Activated T-cell treated with anti-CD3 and anti-CD28 coated beads, Interleukin-2, amount 50 U/mL, for 1 hour (primary cell): ENCODE data around the gene FBXO28.
A peak's percentile ranks its signal among the peaks of the same experiment; 100 is the strongest.

Source experiments
- DNase-seq: peaks from one replicate; pipeline ENCODE4 v3.0.0-alpha.2; 2020

FBXO28 gene

DNA sequence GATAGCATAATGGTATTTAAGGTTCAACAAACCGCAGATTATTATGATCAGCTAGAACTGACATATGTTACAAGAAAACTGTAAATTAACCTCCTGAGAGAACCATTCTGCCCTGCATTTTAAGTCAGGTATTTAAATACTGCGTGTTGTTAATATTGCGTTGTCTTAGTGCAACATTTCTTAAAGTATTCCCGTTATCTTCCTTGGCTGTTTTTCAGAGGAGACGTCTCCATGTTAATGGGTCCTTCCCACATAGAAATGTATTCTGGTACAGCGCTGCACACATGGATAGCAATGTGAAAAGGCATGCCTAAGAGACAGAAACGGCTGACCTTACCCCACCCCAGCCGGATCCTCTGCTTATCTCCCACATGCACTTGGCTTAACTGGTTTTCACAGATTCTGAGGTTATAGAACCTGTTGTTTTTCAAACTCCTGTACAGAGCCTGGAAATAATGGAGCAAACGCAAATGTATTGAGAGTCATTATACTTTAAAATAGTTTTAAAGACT lies 46.3 kb downstream of the FBXO28 start:
- no peak for DNase-seq

DNA sequence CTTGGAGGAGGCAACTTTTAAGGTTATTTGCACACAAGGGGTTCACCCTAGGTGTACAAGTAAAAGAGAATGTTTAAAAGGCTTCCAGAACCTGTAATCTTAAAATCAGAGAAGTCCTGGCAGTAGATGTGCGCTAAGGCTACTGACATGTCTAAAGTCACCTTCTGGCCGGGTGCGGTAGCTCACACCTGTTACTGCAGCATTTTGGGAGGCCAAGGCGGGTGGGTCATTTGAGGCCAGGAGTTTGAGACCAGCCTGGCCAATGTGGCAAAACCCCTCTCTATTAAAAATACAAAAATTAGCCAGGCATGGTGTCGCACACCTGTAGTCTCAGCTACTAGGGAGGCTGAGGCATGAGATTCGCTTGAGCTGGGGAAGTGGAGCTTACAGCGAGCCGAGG lies 48.9 kb downstream of the FBXO28 start:
- no peak for DNase-seq

GRCh38 chr1:224163311-224163710 lies 49.4 kb downstream of the FBXO28 start:
- no peak for DNase-seq

GRCh38 chr1:224168859-224169380 lies 55.0 kb downstream of the FBXO28 start:
- DNase-seq: no peak

DNA sequence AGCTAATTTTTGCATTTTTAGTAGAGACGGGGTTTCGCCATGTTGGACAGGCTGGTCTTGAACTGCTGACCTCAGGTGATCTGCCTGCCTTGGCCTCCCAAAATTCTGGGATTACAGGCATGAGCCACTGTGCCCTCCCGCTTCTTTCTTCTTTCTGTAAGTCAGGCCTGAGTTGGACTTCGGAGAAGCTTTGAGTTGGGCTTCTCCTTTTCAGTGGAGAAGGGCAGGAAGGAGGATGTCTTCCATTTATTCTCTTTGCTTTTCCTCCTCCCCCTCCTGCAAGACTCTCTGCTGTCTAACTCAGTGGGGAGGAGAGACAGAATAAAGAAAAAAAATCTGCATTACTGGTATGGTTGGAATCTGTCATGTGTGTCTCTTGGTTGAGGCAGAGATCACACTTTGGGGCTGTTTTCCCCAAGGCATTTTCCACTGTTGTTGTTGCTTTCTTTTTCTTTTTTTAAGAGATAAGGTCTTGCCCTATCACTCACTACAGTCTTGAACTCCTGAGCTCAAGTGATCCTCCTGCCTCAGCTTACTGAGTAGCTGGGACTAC lies 55.9 kb downstream of the FBXO28 start:
- no peak for DNase-seq

GRCh38 chr1:224170343-224170742 lies 56.4 kb downstream of the FBXO28 start:
- no peak for DNase-seq

DNA sequence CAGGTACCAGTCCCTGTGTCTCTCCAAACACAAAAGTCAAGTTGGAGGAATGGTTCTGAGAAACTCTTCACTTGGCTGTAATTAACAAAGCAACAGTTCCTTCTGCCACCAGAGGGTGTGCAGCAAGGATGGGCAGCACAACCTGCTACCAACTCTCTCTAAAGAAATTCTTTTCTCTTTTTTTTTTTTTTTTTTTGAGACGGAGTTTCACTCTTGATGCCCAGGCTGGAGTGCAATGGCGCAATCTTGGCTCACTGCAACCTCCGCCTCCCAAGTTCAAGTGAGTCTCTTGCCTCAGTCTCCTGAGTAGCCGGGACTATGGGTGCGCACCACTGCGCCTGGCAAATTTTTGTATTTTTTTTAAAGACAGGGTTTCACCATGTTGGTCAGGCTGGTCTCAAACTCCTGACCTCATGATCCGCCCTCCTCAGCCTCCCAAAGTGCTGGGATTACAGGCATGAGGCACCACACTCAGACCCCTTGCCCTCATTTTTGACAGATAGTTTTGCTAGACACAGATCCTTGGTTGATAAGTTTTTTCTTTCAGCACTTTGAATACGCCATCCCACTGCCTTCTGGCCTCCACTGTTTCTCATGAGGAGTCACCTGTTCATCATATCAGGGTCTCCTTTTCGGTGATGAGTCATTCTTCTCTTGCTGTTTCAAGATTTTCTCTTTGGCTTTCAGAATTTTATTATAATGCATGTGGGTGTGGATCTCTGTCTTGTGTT lies 57.0 kb downstream of the FBXO28 start:
- peak; percentile 36 for DNase-seq

GRCh38 chr1:224172229-224172628 lies 58.3 kb downstream of the FBXO28 start:
- DNase-seq: no peak

GRCh38 chr1:224173523-224173922 lies 59.6 kb downstream of the FBXO28 start:
- DNase-seq: no peak

DNA sequence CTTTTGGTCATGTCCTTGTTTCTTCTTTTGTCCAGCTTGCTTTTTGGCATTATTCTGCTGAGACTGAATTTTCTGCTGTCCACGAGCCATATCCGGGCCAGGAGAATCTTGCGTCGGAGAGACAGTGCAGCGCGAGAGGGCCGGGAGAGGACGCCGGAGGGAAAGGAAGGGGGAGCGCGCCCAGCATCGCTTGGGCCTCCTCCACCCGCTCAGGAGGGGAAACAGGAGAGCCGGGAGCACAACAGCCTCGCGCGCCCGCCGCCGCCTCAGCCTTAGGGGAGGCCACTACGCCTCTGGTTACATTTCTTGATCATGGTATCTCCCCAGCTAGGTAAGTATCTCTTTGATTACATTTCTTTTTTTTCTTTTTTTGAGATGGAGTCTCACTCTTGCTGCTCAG lies 61.7 kb downstream of the FBXO28 start:
- DNase-seq: no peak

DNA sequence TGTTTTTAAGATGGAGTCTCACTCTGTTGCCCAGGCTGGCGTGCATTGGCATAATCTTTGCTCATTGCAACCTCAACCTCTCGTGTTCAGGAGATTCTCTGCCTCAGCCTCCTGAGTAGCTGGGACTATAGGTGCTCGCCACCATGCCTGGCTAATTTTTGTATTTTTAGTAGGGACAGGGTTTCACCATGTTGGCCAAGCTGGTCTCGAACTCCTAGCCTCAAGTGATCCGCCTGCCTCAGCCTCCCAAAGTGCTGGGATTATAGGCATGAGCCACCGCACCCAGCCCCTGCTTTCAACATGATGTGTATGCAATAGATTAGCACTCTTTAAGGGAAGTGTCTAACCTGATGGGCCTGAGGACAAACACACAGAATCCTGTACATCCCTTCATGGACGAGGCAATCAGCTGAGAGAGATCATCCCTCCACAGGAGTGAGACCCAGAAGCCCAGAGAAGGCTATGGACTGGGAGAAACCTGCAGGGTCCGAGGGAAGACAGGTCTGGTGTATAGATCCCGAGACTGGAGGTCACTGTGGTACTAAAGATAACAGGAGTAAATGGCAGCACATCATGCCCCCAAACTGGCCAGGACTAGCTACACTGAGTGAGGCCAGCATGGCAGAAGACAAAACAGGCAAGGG lies 63.6 kb downstream of the FBXO28 start:
- no peak for DNase-seq

DNA sequence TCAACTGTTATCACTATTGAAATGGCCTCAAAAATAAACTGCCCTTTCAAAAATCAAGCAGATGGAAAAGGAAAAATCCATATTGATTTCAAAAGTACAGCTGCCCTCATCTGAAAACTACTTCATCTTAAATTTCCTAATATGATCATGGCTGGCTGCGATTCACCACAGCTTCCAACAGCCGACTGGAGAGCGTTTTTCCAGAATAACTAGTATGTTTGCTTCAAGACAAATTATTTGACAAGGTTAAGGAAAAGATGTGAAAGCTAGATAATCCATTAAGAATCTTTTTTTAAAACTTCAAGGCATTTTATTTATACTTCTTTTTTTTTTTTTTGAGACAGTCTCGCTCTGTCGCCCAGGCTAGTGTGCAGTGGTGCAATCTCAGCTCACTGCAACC lies 65.0 kb downstream of the FBXO28 start:
- no peak for DNase-seq

- DNase-seq: no peak
Measured at GRCh38 chr1:224180783-224181452, 67.0 kb downstream of the FBXO28 start.

DNA sequence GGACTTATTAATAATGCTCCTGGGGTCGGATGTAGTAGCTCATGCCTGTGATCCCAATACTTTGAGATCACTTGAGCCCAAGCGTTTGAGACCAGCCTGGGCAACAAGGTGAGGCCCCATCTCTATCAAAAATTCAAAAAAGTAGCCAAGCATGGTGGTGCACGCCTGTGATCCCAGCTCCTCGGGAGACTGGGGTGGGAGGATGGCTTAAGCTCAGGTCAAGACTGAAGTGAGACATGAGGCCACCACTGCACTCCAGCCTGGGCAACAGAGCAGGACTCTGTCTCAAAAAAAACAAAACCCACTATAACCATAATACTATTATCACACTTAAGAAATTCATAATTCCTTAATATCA lies 67.5 kb downstream of the FBXO28 start:
- DNase-seq: no peak

DNA sequence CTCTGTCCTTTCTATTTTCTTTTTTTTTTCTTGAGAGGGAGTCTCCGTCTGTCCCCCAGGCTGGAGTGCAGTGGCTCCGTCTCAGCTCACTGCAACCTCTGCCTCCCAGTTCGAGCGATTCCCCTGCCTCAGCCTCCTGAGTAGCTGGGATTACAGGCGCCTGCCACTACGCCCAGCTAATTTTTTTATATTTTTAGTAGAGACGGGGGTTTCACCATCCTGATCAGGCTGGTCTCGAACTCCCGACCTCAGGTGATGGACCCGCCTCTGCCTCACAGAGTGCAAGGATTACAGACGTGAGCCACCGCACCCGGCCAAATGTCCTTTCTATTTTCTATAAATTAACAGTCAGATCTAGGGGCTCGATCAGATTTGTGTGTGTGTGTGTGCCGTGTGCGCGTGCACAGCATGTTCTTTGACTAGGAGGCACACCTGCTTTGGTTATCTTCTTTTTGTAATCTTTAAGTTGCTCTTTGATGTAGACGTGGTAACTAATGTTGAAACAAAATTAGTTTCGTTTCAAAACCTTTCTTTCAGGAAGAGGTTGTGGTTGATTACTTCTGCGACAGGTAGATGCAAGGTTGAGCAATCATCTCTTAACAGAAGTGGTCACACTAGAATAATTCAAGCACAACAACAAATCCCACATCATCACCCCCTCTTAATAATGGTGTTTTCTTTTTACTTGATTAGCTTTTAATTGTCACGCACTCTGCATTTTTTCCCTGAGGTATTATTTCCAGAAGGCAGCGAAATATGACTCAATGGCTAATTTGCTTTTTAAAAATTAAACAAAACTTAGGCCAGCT lies 68.3 kb downstream of the FBXO28 start:
- peak; percentile 55 for DNase-seq

DNA sequence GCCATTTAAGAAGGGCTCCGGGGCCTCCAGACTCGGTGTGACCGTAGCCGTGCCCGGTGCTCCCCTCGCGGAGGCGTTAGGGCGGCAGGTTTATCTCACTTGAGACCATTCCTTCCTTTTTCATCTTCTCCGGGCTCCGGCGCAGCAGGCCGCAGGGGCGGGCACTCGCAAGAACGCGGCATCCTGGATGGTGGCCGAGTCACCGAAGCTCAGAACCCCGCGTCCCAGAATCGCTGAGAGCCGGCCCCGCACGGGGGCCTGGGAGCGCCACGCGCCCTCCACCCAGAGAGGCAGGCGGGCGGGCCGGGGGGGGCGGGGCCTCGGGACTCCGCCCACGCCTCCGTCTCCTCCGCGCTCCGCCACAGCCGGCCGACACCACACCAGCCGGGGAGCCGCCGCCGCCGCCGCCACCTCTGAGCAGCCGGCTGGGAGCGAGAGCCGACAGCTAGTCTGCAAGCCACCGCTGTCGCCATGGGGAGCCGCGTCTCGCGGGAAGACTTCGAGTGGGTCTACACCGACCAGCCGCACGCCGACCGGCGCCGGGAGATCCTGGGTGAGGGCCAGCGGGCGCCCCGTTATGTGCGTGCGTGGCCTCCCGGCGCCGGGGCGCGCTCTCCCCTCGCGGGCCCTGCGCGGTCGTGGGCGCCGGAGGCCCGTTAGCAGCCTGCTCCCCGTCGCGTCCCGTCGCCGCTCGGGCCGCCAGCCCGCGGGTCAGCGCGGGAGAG lies 69.1 kb downstream of the FBXO28 start, which contains the start of gene DEGS1:
Gene DEGS1, plus strand, starts transcription at position 375 of the 725 bp plus-strand sequence. Its CDS starts 97 bp downstream, at position 472.
- peak; percentile 87 for DNase-seq

GRCh38 chr1:224183591-224184312 lies 69.8 kb downstream of the FBXO28 start:
- peak; percentile 74 for DNase-seq

DNA sequence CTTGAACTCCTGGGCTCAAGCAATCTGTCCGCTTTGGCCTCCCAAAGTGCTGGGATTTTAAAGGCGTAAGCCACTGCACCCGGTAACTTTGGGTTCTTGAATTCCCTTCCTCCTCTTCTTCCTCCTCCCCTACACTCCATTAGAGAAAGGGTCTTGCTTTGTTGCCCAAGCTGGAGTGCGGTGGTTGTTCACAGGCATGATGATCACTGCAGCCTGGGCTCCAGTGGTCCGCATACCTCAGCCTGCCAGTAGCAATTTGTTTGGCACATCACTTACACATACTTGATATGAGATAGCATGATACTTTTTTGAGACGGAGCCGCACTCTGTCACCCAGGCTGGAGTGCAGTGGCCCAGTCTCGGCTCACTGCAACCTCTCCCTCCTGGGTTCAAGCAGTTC lies 71.3 kb downstream of the FBXO28 start:
- no peak for DNase-seq

DNA sequence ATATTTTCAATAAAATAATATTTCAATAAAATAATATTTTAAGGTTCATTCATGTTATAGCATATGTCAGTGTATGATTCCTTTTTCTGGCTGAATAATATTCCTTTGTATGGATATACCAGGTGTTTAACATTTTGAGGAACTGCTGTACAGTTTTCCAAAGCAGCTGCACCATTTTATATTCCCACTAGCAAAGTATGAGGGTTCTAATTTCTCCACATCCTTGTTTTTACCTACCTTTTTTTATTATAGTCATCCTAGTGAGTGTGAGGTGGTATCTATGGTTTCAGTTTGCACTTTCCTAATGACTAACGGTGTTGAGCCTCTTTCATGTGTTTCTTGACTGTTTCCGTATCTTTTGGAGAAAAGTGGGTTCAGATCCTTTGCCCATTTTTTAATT lies 74.4 kb downstream of the FBXO28 start:
- DNase-seq: no peak

- no peak for DNase-seq
Measured at GRCh38 chr1:224189561-224189960, 75.7 kb downstream of the FBXO28 start.
